MM.1S (cell line): Measurements from ENCODE around the gene A3GALT2.

Experiments
- DNase-seq: peaks from one replicate; pipeline ENCODE4 v3.0.0-alpha.2; 2015
- H2AFZ ChIP-seq: fragments of 300-600 bp; sonication (generic); 2 replicates; pipeline ENCODE4 v1.6.0; 2016; ENCODE audit warnings: antibody characterized with exemption, low read length
- H3F3A ChIP-seq: fragments of 300-600 bp; sonication (generic); 2 replicates; pipeline ENCODE4 v1.6.1; 2016; ENCODE audit warnings: mild to moderate bottlenecking, antibody characterized with exemption, low read length, moderate library complexity, mixed read lengths; ENCODE audit not compliant: insufficient read depth
- H3K27ac ChIP-seq: fragments of 300-600 bp; sonication (generic); 2 replicates; pipeline ENCODE4 v1.5.1; 2016; ENCODE audit warnings: mild to moderate bottlenecking, low read length
- H3K27me3 ChIP-seq: fragments of 300-600 bp; sonication (generic); replicated peaks from 2 replicates; pipeline ENCODE4 v1.6.0; 2016; ENCODE audit warnings: low read length; ENCODE audit not compliant: insufficient read depth
- H3K36me3 ChIP-seq: fragments of 300-600 bp; sonication (generic); replicated peaks from 2 replicates; pipeline ENCODE4 v1.6.1; 2016; ENCODE audit warnings: mild to moderate bottlenecking, low read length, mixed read lengths; ENCODE audit not compliant: insufficient read depth
- H3K4me1 ChIP-seq: fragments of 300-600 bp; sonication (generic); 2 replicates; pipeline ENCODE4 v1.6.1; 2016; ENCODE audit warnings: low read length, mixed read lengths
- H3K4me2 ChIP-seq: fragments of 300-600 bp; sonication (generic); 2 replicates; pipeline ENCODE4 v1.6.0; 2016; ENCODE audit warnings: low read depth, low read length
- H3K4me3 ChIP-seq: fragments of 300-600 bp; sonication (generic); 2 replicates; pipeline ENCODE4 v1.5.1; 2016; ENCODE audit warnings: low read length, mixed read lengths
- H3K79me2 ChIP-seq: fragments of 300-600 bp; sonication (generic); 2 replicates; pipeline ENCODE4 v1.6.1; 2016; ENCODE audit warnings: mixed run types, low read length, mixed read lengths
- H3K9ac ChIP-seq: fragments of 300-600 bp; sonication (generic); 2 replicates; pipeline ENCODE4 v1.6.1; 2016; ENCODE audit warnings: low read length, mixed read lengths
- H3K9me2 ChIP-seq: fragments of 300-600 bp; sonication (generic); replicated peaks from 2 replicates; pipeline ENCODE4 v1.6.1; 2016; ENCODE audit warnings: mild to moderate bottlenecking, low read length, mixed read lengths; ENCODE audit not compliant: insufficient read depth
- H3K9me3 ChIP-seq: fragments of 300-600 bp; sonication (generic); replicated peaks from 2 replicates; pipeline ENCODE4 v1.6.1; 2016; ENCODE audit warnings: mild to moderate bottlenecking, low read length, mixed read lengths; ENCODE audit not compliant: insufficient read depth
- H4K20me1 ChIP-seq: fragments of 300-600 bp; sonication (generic); 2 replicates; pipeline ENCODE4 v1.6.1; 2016; ENCODE audit warnings: mild to moderate bottlenecking, low read length, moderate library complexity, mixed read lengths; ENCODE audit not compliant: insufficient read depth
- EZH2 ChIP-seq: fragments of 300-600 bp; sonication (generic); optimal IDR thresholded peaks from 2 replicates; pipeline ENCODE3; 2017; ENCODE audit warnings: low read depth, mild to moderate bottlenecking, antibody characterized with exemption, low read length, mixed read lengths
- EZH2phosphoT487 ChIP-seq: fragments of 300-600 bp; sonication (generic); IDR thresholded peaks from 2 replicates; pipeline ENCODE4 v1.6.1; 2018; ENCODE audit warnings: antibody characterized with exemption, low read length
- TF ChIP-seq, protein P1 (sequence below): fragments of 300-600 bp; sonication (generic); IDR thresholded peaks from 2 replicates; pipeline ENCODE4 v1.5.1; 2016; ENCODE audit warnings: antibody characterized with exemption, low read length, mixed read lengths

A3GALT2 gene

DNA sequence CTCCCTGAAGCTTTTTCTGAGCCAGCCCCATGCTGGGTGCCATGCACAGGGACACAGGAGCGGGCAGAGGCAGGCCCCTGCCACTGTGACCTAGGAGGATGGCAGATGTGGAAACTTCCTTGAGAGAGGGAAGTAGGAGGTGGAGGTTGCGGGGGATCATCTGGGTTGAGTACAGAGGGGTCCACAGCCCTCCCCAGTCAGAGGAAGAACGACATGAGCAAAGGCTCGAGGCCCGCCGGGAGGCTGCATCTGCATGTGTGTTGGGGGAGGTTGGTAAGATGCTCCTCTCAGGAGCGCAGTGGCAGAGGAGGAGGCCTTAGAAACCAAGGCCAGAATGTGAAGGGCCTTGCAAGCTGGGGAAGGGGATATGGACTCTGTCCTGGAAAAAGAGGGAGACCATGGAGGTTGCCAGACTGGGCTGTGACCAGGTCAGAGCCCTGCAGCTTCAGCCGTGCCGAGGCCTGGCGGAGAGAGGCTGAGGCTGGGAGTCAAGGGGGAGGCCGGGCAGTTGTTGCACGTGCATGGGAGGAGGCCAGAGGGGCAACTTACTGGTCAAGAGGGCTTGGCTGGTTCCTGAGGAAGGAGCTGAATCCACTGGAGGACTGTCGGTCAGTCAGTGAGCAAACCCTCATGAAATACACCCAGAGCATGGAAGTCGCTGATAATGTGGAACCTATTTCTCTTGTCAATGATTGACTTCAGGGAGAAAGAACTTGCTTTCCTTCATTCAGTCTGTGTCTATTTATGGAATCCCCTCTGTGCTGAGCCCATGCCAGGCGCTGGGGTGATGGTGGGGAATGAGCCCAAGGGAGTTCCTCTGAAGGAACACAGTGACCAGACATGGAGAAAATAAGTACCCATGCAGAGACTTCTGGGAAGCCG, 31.7 kb downstream of the A3GALT2 start:
- no peak overlapping the region for H3K4me3 ChIP-seq
- H4K20me1 ChIP-seq = no peaks in the 10 kb centered on the region
- H3K9me2 ChIP-seq = no peaks in the 10 kb centered on the region
- no peak overlapping the region for H3K4me2 ChIP-seq
- H3K36me3 ChIP-seq = no peaks in the 10 kb centered on the region
- no peak for DNase-seq
- H3K9ac ChIP-seq = no peak overlapping the region
- H3K4me1 ChIP-seq = no peaks in the 10 kb centered on the region
- no peak overlapping the region for H2AFZ ChIP-seq
- H3K27me3 ChIP-seq = no peaks in the 10 kb centered on the region
- TF ChIP-seq EZH2 (no peak), EZH2phosphoT487 (no peak)
- TF ChIP-seq, protein P1, sequence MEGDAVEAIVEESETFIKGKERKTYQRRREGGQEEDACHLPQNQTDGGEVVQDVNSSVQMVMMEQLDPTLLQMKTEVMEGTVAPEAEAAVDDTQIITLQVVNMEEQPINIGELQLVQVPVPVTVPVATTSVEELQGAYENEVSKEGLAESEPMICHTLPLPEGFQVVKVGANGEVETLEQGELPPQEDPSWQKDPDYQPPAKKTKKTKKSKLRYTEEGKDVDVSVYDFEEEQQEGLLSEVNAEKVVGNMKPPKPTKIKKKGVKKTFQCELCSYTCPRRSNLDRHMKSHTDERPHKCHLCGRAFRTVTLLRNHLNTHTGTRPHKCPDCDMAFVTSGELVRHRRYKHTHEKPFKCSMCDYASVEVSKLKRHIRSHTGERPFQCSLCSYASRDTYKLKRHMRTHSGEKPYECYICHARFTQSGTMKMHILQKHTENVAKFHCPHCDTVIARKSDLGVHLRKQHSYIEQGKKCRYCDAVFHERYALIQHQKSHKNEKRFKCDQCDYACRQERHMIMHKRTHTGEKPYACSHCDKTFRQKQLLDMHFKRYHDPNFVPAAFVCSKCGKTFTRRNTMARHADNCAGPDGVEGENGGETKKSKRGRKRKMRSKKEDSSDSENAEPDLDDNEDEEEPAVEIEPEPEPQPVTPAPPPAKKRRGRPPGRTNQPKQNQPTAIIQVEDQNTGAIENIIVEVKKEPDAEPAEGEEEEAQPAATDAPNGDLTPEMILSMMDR = no peak
- H3K9me3 ChIP-seq = no peaks in the 10 kb centered on the region
- H3K79me2 ChIP-seq = no peaks in the 10 kb centered on the region
- no peaks in the 10 kb centered on the region for H3F3A ChIP-seq
- no peak overlapping the region for H3K27ac ChIP-seq

DNA sequence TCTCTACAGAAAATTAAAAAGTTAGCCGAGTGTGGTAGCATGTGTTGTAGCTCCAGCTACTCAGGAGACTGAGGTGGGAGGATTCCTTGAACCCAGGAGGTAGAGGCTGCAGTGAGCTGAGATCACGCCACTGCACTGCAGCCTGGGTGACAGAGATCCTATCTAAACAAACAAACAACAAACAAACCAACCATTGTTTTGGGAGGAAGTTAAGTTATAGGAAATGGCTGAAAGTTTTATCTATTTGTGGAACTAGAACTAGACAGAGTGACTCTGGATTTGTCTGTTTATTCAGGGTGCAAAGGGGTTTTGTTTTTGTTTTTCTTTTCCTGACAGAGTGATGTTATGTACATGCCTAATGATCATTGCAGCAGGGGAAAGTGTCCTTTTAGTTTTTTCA, 33.6 kb downstream of the A3GALT2 start:
- no peaks in the 10 kb centered on the region for H3K27me3 ChIP-seq
- H4K20me1 ChIP-seq = no peaks in the 10 kb centered on the region
- TF ChIP-seq, protein P1 = no peak
- no peak for TF ChIP-seq EZH2phosphoT487
- TF ChIP-seq EZH2 = no peak
- no peaks in the 10 kb centered on the region for H3K9me2 ChIP-seq
- DNase-seq = no peak
- H3K9me3 ChIP-seq = no peaks in the 10 kb centered on the region
- no peak overlapping the region for H2AFZ ChIP-seq
- no peaks in the 10 kb centered on the region for H3K79me2 ChIP-seq
- H3K36me3 ChIP-seq = no peaks in the 10 kb centered on the region
- no peak overlapping the region for H3K9ac ChIP-seq
- H3K4me3 ChIP-seq = no peak overlapping the region
- H3K4me1 ChIP-seq = no peaks in the 10 kb centered on the region
- no peaks in the 10 kb centered on the region for H3F3A ChIP-seq
- no peak overlapping the region for H3K27ac ChIP-seq
- no peak overlapping the region for H3K4me2 ChIP-seq

DNA sequence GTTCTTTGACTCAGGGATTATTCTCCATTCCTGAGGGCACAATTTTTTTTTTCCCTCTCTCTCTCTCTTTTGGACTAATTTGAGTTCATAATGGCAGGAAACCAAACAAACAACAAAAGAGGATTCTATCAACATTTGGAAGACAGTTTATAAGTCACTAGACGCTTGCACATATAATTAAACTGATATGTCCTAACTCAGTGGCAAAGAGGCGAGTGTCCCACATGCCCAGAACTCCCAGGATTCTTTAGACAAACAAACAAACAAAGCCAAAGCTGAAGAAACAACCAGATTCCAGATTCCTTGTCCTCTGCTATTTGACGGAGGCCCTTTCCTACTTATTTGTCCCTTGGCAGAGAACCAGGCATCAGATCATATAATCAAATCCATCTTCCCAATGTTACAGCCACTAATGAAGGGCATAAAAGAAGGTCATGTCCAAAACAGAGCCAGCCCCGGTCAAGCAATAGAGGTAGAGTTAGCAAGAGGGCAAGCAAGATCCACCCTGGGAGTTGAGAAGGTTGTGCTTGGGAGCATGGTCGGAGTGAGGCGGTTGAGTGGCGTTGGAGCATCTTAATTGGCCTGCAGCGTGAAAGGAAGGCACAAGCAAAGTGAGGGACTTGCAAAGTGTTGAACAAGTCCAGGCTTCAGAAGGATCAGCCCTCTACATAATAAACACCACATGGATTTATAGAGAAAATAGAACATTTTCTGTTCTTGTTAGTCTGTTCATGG, 34.3 kb downstream of the A3GALT2 start:
- Histone ChIP-seq H2AFZ (no peak overlapping the region), H3K27me3 (no peaks in the 10 kb centered on the region), H3K4me1 (no peaks in the 10 kb centered on the region), H4K20me1 (no peaks in the 10 kb centered on the region), H3K36me3 (no peaks in the 10 kb centered on the region), H3K4me2 (no peak overlapping the region), H3K27ac (no peak overlapping the region), H3K9me2 (no peaks in the 10 kb centered on the region), H3K9me3 (no peaks in the 10 kb centered on the region), H3K4me3 (no peak overlapping the region), H3K9ac (no peak overlapping the region), H3K79me2 (no peaks in the 10 kb centered on the region), H3F3A (no peaks in the 10 kb centered on the region)
- TF ChIP-seq, protein P1 = no peak
- TF ChIP-seq EZH2phosphoT487 (no peak), EZH2 (no peak)
- no peak for DNase-seq
